GM18951 (cell line): Measurements from ENCODE around the gene KCNK16.

Experiments
- POLR2A ChIP-seq: IDR thresholded peaks from 4 replicates; pipeline ENCODE4 v1.6.1; 2011; ENCODE audit warnings: mild to moderate bottlenecking; ENCODE audit not compliant: insufficient read length, insufficient read depth; ENCODE audit errors: extremely low read depth
- in situ Hi-C: fragments of 300-500 bp; cut with MboI; formaldehyde crosslinking; loops from one replicate; pipeline ENCODE4 v1.12.0; 2022; ENCODE audit warnings: low sequenced_read_pairs, mixed read lengths, inconsistent platforms; ENCODE audit not compliant: unreplicated experiment

The KCNK16 gene

GRCh38 chr6:39313526-39314272 is 8.8 kb downstream of the KCNK16 start:
- no peak for TF ChIP-seq POLR2A
- in situ Hi-C loops: no loop called here

DNA sequence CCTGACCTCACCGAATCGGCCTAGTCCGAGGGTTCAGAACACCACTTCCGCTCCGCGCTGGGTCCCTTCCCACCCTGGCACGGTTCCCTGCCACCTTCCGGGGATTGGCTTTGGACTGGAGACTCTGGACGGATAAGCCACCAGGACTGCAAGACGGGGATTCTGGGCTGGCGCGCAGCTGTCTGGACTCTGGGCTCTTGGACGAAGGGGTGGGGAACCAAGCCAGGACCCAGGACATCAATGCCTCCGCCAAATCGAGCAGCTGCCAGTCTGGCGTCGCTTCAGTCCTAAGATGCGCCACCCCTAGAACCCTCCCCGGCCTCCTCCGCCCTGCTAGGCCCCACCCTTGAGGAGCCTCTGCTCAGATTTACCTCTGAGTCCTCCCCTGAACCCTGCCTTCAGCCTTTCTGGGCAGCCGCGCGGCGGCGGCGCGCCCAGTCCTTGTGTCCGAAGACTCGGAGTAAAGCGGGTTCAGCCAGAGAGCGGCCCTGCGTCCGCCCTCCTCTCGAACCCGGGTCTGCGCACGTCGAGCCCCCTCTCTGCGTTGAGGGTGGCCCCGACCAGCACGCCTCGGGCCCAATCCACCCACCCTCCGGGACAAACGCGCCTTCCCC is 9.5 kb downstream of the KCNK16 start:
- in situ Hi-C loops: no loop called here
- no peak for TF ChIP-seq POLR2A

GRCh38 chr6:39310542-39310941 is 12.0 kb downstream of the KCNK16 start:
- in situ Hi-C loops: no loop called here
- TF ChIP-seq POLR2A: no peak

GRCh38 chr6:39309942-39310531 is 12.5 kb downstream of the KCNK16 start:
- in situ Hi-C loops: loop anchor here (5.0 to 10.0 kb wide), 2 partner anchors 143 to 315 kb away; no protein-coding TSS in a partner anchor
- TF ChIP-seq POLR2A: no peak

- in situ Hi-C loops: loop anchor here (5.0 to 10.0 kb wide), 2 partner anchors 140 to 313 kb away; no protein-coding TSS in a partner anchor
- TF ChIP-seq POLR2A: no peak
Measured at GRCh38 chr6:39307462-39307861, 15.0 kb downstream of the KCNK16 start.

- in situ Hi-C loops: loop anchor here (5.0 to 10.0 kb wide), 2 partner anchors 138 to 310 kb away; no protein-coding TSS in a partner anchor
- no peak for TF ChIP-seq POLR2A
Measured at GRCh38 chr6:39304951-39305350, 17.6 kb downstream of the KCNK16 start.

GRCh38 chr6:39303425-39304153 is 18.9 kb downstream of the KCNK16 start:
- TF ChIP-seq POLR2A: no peak
- in situ Hi-C loops: loop anchor here (10.0 kb wide), 1 partner anchor 309 kb away; no protein-coding TSS in a partner anchor

- in situ Hi-C loops: loop anchor here (10.0 kb wide), 1 partner anchor 308 kb away; no protein-coding TSS in a partner anchor
- no peak for TF ChIP-seq POLR2A
Measured at GRCh38 chr6:39302669-39303424, 19.7 kb downstream of the KCNK16 start.

- TF ChIP-seq POLR2A: no peak
- in situ Hi-C loops: loop anchor here (10.0 kb wide), 1 partner anchor 307 kb away; no protein-coding TSS in a partner anchor
Measured at GRCh38 chr6:39302011-39302410, 20.5 kb downstream of the KCNK16 start.

- no peak for TF ChIP-seq POLR2A
- in situ Hi-C loops: loop anchor here (10.0 kb wide), 1 partner anchor 307 kb away; no protein-coding TSS in a partner anchor
Measured at GRCh38 chr6:39301606-39302005, 20.9 kb downstream of the KCNK16 start.

DNA sequence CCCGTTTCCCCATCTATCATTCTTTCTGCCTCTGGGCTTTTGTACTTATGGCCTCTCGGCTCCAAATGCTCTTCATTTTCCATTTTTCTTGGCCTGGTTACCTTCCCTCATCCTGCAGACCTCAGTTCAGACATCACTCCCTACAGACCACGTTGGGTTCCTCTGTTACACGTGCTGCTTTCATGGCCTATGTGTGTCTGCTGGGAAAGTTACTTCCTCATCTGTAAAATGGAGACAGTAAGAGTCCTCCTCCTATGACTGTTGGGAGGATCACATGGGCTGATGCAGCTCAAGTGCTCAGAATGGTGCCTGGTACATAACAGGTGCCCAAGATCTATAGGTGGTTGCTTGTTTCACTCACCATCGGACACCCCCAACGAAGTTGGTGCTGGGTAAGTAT is 21.8 kb downstream of the KCNK16 start:
- in situ Hi-C loops: loop anchor here (10.0 kb wide), 1 partner anchor 306 kb away; no protein-coding TSS in a partner anchor
- no peak for TF ChIP-seq POLR2A

DNA sequence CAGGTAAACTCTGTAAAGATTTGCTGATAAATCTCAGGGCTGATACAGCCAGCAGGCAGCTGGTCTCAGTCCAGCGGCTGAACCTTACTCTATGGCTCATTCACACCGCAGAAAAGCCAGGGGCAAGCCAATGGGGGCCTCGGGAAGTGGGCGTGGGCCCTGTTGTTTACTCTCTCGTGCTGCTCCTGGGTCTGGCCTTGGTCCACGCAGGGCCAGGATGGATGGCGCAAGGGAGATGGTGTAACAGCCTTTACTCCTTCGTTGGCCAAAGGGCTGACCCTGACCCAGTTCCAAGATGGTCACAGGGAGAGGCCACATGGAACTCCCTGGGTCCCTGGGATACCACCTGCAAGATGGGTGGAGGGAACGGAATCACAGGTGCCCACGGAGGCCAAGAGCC is 24.4 kb downstream of the KCNK16 start:
- in situ Hi-C loops: no loop called here

More for the DNA sequence above, 24.4 kb downstream of the KCNK16 start:
- TF ChIP-seq POLR2A: no peak
